ENCODE data around the gene SMIM44. TPM values are rescaled to one million over a fixed set of nuclear protein-coding genes. Genes with fewer than 3 reads are reported as not detected.

SMIM44 gene
- total RNA-seq, 1 donor from 2014 or later, result not detected

DNA sequence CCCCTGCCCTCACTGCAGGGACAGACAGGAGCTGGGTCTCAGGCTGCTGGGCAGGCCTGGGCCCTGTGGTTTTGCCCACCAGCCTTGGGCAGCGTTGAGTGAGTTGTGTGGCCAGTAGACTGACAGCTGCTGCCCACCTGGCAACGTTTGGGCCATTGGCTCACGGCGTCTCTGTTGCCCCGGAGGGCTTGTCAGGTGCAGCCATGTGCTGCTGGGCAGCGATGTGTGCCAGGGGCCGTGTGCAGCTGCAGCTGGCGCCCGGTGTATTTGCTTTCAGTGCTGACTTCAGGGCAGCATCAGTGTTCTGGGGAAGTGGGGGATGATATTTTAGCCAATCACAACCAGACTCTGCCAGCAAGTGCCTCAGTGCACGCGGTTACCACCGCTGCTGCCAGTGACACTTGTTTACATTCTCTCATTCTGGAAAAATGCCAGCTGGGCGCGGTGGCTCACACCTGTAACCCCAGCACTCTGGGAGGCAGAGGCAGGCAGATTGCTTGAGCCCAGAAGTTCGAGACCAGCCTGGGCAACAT, 33.5 kb upstream of the SMIM44 start:
- H3K9me3 Mint-ChIP-seq, result no peaks in the 10 kb centered on the region
- DNase-seq (ENCODE audit: low read depth, low spot score), result no peak
- no peak overlapping the region for H3K4me3 Mint-ChIP-seq
- no peaks in the 10 kb centered on the region for H3K4me1 Mint-ChIP-seq
- TF ChIP-seq, protein P1, sequence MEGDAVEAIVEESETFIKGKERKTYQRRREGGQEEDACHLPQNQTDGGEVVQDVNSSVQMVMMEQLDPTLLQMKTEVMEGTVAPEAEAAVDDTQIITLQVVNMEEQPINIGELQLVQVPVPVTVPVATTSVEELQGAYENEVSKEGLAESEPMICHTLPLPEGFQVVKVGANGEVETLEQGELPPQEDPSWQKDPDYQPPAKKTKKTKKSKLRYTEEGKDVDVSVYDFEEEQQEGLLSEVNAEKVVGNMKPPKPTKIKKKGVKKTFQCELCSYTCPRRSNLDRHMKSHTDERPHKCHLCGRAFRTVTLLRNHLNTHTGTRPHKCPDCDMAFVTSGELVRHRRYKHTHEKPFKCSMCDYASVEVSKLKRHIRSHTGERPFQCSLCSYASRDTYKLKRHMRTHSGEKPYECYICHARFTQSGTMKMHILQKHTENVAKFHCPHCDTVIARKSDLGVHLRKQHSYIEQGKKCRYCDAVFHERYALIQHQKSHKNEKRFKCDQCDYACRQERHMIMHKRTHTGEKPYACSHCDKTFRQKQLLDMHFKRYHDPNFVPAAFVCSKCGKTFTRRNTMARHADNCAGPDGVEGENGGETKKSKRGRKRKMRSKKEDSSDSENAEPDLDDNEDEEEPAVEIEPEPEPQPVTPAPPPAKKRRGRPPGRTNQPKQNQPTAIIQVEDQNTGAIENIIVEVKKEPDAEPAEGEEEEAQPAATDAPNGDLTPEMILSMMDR (conservative IDR thresholded peaks at IDR 0.05), result no peak
- H3K27ac Mint-ChIP-seq (ENCODE audit: unreplicated experiment), result no peak overlapping the region
- peaks cover 3% of the 10 kb centered on the region for H3K36me3 Mint-ChIP-seq (ENCODE audit: low read depth)
- no peaks in the 10 kb centered on the region for H3K27me3 Mint-ChIP-seq (ENCODE audit: low read depth)

DNA sequence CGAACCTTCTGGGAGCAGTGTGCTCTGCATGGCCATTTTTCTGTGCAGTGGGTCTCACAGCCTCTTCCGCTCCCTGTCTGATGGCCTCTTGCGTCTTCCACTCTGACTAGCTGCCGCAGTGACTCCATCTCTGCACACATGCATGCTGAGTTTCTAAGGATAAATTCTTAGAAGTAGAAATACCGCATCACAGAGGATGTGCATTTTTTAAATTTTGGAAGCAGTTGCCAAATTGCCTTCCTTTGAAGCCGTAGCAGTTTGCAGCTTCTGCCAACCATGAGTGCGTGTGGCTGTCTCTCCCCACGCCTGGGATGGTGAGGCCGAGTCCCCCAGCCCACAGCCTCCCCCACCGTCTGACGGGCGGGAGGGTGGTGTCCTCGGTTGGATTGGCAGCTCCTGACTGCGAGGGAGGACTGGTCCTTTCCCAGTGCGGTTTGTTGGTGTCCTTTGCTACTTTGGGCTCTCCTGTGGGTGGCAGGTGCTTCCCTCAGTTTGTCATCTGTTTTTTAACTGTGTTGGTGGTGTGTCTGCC, 32.7 kb upstream of the SMIM44 start:
- Mint-ChIP-seq H3K4me1 (no peaks in the 10 kb centered on the region), H3K27me3 (ENCODE audit: low read depth) (no peaks in the 10 kb centered on the region), H3K9me3 (no peaks in the 10 kb centered on the region), H3K27ac (ENCODE audit: unreplicated experiment) (peak overlapping the region; percentile 43), H3K36me3 (ENCODE audit: low read depth) (peaks cover under 1% of the 10 kb centered on the region), H3K4me3 (no peak overlapping the region)
- no peak for DNase-seq (ENCODE audit: low read depth, low spot score)
- TF ChIP-seq, protein P1 (conservative IDR thresholded peaks at IDR 0.05), result no peak

DNA sequence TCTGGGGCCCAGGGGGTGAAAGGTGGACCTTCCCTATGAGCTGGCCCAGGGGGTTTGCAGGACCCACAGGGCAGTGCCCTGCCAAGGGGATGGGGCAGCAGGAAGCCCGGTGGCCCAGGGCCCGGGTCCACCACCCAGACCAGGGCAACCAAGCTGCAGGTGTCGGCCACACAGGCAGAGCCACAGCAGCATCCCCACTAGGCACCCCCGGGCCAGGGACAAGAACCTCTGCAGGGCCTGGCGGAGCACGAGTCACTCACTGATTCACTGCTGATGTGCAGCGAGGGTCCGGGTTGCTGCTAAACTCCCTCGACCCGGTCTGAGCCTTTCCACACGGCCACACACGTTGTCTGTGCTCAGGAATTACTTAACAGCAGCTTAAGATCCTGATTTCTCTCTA, 31.7 kb upstream of the SMIM44 start:
- H3K4me3 Mint-ChIP-seq, result no peak overlapping the region
- no peak overlapping the region for H3K27ac Mint-ChIP-seq (ENCODE audit: unreplicated experiment)
- no peaks in the 10 kb centered on the region for H3K27me3 Mint-ChIP-seq (ENCODE audit: low read depth)
- H3K4me1 Mint-ChIP-seq, result no peaks in the 10 kb centered on the region
- H3K36me3 Mint-ChIP-seq (ENCODE audit: low read depth), result no peaks in the 10 kb centered on the region
- TF ChIP-seq, protein P1 (conservative IDR thresholded peaks at IDR 0.05), result no peak
- DNase-seq (ENCODE audit: low read depth, low spot score), result no peak
- no peaks in the 10 kb centered on the region for H3K9me3 Mint-ChIP-seq

DNA sequence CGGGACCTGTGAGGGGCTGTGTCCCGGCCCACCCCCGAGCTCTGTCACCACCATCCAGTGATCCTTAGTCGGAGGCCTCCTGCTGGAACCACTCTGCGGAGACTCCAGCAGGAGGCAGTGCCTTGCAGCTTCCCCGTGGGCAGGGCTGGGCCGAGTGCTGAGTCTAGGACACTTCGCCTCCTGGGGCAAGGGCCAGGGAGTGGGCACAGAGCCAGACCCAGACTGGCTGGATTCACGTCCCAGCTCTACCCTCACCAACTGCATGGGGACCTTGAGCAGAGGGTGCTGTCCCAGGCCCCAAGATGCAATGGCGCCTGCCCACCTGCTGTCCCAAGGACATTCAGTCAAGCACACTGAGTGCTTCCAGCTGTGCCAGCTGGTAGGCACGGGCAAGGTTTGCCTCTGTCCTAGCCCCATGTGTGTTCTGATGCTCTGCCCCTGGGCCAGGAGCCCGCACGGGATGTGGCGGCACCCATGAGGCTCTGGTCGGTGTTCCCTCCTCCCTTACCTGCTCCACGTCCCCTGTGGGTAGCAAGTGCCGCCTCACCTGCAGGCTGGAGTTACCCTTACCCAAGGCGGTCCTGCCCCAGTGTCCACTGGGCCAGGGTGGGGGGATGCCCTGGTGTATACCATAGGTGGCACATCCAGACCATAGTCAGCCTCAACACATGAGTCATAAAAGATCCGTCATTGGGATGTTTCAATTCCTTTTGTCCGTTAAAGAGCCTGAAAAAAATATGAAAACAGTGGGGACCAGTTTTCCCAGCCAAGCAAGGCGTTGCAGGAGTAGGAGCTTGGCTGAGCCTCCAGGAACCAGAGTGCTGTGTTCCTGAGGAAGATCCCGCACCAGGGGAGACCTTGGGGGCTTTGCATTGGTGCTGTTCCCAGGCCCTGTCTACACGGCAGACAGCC, 30.2 kb upstream of the SMIM44 start:
- no peak for DNase-seq (ENCODE audit: low read depth, low spot score)
- Mint-ChIP-seq H3K27ac (ENCODE audit: unreplicated experiment) (no peak overlapping the region), H3K27me3 (ENCODE audit: low read depth) (no peaks in the 10 kb centered on the region), H3K4me1 (peaks cover 9% of the 10 kb centered on the region), H3K9me3 (no peaks in the 10 kb centered on the region), H3K4me3 (peak overlapping the region; percentile 27), H3K36me3 (ENCODE audit: low read depth) (peaks cover 2% of the 10 kb centered on the region)
- TF ChIP-seq, protein P1 (conservative IDR thresholded peaks at IDR 0.05), result no peak

DNA sequence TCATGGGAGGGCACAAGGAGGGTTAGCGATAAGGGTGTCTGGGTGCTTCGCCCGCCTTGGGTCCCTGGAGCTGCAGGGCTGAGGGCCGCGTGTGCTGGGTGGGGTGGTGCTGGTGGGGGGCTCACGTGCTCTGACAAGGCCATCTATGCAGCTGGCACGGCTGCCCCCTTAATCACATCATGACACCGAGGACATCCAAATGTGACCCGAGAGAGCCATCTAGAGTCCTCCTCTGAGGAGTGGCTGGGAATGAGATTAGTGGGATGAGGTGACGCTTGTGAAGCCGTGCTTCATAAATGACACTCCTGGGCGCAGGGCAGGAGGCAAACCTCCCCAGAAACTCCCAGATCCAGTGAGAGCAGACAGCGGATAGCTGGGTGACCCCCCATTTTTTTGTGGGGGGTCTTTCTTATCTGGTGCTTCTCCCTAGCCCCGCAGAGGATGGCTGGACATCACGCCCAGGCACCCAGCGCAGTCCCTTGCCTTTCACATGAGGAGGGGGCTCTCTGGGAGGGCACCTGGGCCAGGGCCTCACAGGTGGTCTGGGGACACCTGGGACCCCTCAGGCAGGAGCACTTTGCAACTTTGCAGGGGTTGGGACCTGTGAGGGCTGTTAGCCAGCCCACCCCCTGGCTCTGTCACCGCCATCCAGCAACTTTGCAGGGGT, 29.5 kb upstream of the SMIM44 start:
- DNase-seq (ENCODE audit: low read depth, low spot score), result no peak
- peak overlapping the region; percentile 41 for H3K4me3 Mint-ChIP-seq
- no peak overlapping the region for H3K27ac Mint-ChIP-seq (ENCODE audit: unreplicated experiment)
- peaks cover 2% of the 10 kb centered on the region for H3K36me3 Mint-ChIP-seq (ENCODE audit: low read depth)
- H3K9me3 Mint-ChIP-seq, result no peaks in the 10 kb centered on the region
- H3K27me3 Mint-ChIP-seq (ENCODE audit: low read depth), result no peaks in the 10 kb centered on the region
- TF ChIP-seq, protein P1 (conservative IDR thresholded peaks at IDR 0.05), result no peak
- H3K4me1 Mint-ChIP-seq, result peaks cover 13% of the 10 kb centered on the region

Measured in neural crest cell (in vitro differentiated cells).